ENCODE results near the gene MUSK.

MUSK gene

DNA sequence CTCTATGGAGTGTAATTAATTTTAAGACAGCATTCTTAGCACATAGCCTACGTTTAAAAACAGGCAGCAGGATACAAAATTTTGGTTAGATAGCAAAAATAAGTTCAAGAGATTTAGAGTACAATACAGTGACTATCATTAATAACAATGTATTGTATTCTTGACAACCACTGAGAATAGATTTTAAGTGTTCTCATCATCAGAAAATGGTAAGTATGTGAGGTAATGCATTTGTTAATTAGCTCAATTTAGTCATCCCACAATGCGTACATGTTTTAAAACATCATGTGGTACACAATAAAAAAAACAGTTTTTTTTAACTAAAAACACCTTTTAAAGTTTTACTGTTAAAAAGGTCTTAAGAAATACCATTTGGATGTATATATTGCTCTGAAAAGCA, 94.2 kb downstream of the MUSK start:
- no peaks in the 10 kb centered on the region for H3K27me3 ChIP-seq (replicated peaks; ENCODE audit: control insufficient read depth, insufficient read depth, low read length)
- no peak overlapping the region for H3K4me3 ChIP-seq (replicated peaks; ENCODE audit: low read depth, low read length)
- DNase-seq (ENCODE audit: extremely low read depth, insufficient read length) = no peak
- H3K36me3 ChIP-seq (ENCODE audit: control insufficient read depth, insufficient read depth, low read length) = no peaks in the 10 kb centered on the region
- TF ChIP-seq, protein P1, sequence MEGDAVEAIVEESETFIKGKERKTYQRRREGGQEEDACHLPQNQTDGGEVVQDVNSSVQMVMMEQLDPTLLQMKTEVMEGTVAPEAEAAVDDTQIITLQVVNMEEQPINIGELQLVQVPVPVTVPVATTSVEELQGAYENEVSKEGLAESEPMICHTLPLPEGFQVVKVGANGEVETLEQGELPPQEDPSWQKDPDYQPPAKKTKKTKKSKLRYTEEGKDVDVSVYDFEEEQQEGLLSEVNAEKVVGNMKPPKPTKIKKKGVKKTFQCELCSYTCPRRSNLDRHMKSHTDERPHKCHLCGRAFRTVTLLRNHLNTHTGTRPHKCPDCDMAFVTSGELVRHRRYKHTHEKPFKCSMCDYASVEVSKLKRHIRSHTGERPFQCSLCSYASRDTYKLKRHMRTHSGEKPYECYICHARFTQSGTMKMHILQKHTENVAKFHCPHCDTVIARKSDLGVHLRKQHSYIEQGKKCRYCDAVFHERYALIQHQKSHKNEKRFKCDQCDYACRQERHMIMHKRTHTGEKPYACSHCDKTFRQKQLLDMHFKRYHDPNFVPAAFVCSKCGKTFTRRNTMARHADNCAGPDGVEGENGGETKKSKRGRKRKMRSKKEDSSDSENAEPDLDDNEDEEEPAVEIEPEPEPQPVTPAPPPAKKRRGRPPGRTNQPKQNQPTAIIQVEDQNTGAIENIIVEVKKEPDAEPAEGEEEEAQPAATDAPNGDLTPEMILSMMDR (IDR thresholded peaks at IDR 0.05; ENCODE audit: insufficient read depth, low read length, poor library complexity, severe bottlenecking) = no peak

DNA sequence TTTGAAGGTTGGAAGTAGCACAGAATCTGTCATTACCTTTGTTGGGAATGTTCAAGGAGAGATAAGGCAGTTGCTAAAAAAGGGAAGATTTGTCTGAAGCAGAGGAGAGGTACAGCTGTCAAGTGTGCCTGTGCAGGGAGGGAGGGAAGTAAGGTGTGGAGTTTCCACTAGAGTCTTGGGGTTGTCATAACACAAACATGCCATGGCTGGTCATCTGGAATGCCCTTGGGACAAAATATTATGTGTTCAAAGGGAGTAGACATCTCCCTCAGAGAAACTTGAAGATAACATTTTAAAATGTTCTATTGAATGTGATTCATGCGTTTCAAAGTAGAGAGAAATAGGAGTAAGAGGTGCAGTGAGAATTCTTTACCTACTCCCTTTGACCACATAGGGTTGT, 95.0 kb downstream of the MUSK start:
- TF ChIP-seq, protein P1 (IDR thresholded peaks at IDR 0.05; ENCODE audit: insufficient read depth, low read length, poor library complexity, severe bottlenecking) = no peak
- Histone ChIP-seq H3K27me3 (replicated peaks; ENCODE audit: control insufficient read depth, insufficient read depth, low read length) (no peaks in the 10 kb centered on the region), H3K36me3 (ENCODE audit: control insufficient read depth, insufficient read depth, low read length) (no peaks in the 10 kb centered on the region), H3K4me3 (replicated peaks; ENCODE audit: low read depth, low read length) (no peak overlapping the region)
- no peak for DNase-seq (ENCODE audit: extremely low read depth, insufficient read length)

DNA sequence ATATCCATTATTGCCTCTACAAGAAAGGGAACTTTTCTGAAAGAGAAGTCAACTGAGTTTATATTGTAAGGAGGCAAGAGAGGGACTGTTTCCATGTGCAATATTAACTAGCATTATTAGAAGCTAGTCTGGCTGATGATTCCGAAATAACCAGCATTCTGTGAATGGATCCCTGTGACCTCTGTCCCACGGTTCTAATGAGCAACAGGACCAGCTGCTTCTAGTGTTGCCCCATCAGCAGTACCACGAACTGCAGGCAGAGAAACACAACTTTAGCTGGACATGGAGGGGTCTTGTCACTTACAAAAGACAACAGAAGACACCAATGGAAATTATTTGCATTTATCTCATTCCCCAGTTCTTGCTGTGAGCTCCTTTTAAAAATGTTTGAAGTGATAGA, 95.4 kb downstream of the MUSK start:
- Histone ChIP-seq H3K4me3 (replicated peaks; ENCODE audit: low read depth, low read length) (no peak overlapping the region), H3K36me3 (ENCODE audit: control insufficient read depth, insufficient read depth, low read length) (no peaks in the 10 kb centered on the region), H3K27me3 (replicated peaks; ENCODE audit: control insufficient read depth, insufficient read depth, low read length) (no peaks in the 10 kb centered on the region)
- TF ChIP-seq, protein P1 (IDR thresholded peaks at IDR 0.05; ENCODE audit: insufficient read depth, low read length, poor library complexity, severe bottlenecking) = no peak
- no peak for DNase-seq (ENCODE audit: extremely low read depth, insufficient read length)

DNA sequence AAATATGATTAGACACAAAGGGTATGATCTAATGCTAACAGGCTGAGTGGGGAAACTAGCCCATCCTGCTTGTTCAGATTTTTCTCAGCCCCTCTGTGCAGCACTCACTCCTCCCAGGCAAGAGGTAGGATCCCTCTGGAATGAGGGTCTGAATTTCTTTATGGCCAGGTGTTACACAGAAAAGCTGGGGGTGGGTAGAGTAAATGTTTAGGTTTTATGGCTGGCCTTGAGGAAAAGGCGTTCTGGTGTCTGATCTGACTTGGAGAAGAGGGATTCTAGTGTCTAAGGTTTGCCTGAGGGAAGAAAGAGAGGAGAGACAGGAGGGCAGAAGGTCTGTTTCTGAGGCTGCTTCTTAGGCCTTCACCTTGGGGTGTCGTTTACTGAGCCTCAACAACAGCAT, 97.3 kb downstream of the MUSK start:
- no peak overlapping the region for H3K4me3 ChIP-seq (replicated peaks; ENCODE audit: low read depth, low read length)
- DNase-seq (ENCODE audit: extremely low read depth, insufficient read length) = no peak
- TF ChIP-seq, protein P1 (IDR thresholded peaks at IDR 0.05; ENCODE audit: insufficient read depth, low read length, poor library complexity, severe bottlenecking) = no peak
- H3K36me3 ChIP-seq (ENCODE audit: control insufficient read depth, insufficient read depth, low read length) = no peaks in the 10 kb centered on the region
- no peaks in the 10 kb centered on the region for H3K27me3 ChIP-seq (replicated peaks; ENCODE audit: control insufficient read depth, insufficient read depth, low read length)

DNA sequence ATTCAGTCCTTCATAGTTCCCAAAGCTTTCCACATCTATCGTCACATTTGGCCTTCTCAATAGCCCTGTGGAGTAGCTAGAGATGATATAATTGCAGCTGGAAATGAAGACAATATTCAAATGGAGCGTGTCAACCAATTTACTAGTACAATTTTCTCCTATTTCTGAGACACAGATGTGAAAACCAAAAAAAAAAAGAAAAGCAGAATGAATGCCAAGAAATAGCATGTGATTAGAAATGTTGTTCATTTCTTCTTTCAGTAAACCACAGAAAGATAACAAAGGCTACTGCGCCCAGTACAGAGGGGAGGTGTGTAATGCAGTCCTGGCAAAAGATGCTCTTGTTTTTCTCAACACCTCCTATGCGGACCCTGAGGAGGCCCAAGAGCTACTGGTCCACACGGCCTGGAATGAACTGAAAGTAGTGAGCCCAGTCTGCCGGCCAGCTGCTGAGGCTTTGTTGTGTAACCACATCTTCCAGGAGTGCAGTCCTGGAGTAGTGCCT, 99.0 kb downstream of the MUSK start:
- DNase-seq (ENCODE audit: extremely low read depth, insufficient read length) = no peak
- no peaks in the 10 kb centered on the region for H3K27me3 ChIP-seq (replicated peaks; ENCODE audit: control insufficient read depth, insufficient read depth, low read length)
- TF ChIP-seq, protein P1 (IDR thresholded peaks at IDR 0.05; ENCODE audit: insufficient read depth, low read length, poor library complexity, severe bottlenecking) = no peak
- no peak overlapping the region for H3K4me3 ChIP-seq (replicated peaks; ENCODE audit: low read depth, low read length)
- no peaks in the 10 kb centered on the region for H3K36me3 ChIP-seq (ENCODE audit: control insufficient read depth, insufficient read depth, low read length)

DNA sequence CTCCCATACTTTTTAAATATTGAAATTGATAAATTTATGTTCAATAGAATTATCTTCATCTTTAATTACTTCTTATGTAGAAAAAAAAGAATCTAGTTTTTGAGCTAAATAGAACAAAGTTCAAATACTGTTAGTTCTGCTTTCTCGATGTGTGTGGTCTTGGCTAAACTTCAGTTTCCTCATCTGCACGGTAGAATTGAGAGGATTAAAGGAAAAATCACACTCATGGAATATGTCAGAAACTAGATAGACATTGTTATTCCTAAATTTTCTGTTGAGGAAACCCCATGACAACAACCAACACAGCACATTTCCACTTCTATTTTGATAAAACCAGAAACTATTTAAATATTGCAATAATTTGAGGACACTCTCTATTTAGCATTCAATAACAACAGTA, 100.3 kb downstream of the MUSK start:
- Histone ChIP-seq H3K27me3 (replicated peaks; ENCODE audit: control insufficient read depth, insufficient read depth, low read length) (no peaks in the 10 kb centered on the region), H3K4me3 (replicated peaks; ENCODE audit: low read depth, low read length) (no peak overlapping the region), H3K36me3 (ENCODE audit: control insufficient read depth, insufficient read depth, low read length) (no peaks in the 10 kb centered on the region)
- TF ChIP-seq, protein P1 (IDR thresholded peaks at IDR 0.05; ENCODE audit: insufficient read depth, low read length, poor library complexity, severe bottlenecking) = no peak
- DNase-seq (ENCODE audit: extremely low read depth, insufficient read length) = no peak
